HFFc6 (cell line): ENCODE measurements around the gene NETO2. TPM values are rescaled to one million over a fixed set of nuclear protein-coding genes. Genes with fewer than 3 reads are reported as not detected.
"Not testable (repeated sequence)": the region's sequence is repeated elsewhere in the genome, so short reads cannot be mapped to it uniquely, and the experiment has no call there.

Source experiments
- DNase-seq: peaks from one replicate; pipeline ENCODE4 v3.0.0-alpha.2; 2018
- H3K27ac Mint-ChIP-seq: 2 replicates; pipeline ENCODE4 v1.8.0; 2020; ENCODE audit warnings: mild to moderate bottlenecking, mixed read lengths
- H3K27me3 Mint-ChIP-seq: 2 replicates; pipeline ENCODE4 v1.8.0; 2021; ENCODE audit warnings: mild to moderate bottlenecking, moderate library complexity, mixed read lengths; ENCODE audit not compliant: insufficient read depth
- H3K36me3 Mint-ChIP-seq: 2 replicates; pipeline ENCODE4 v1.8.0; 2021; ENCODE audit warnings: low read depth, mixed read lengths
- H3K4me1 Mint-ChIP-seq: 2 replicates; pipeline ENCODE4 v1.8.0; 2020; ENCODE audit warnings: low read depth, mixed read lengths
- H3K4me3 Mint-ChIP-seq: 2 replicates; pipeline ENCODE4 v1.8.0; 2020; ENCODE audit warnings: mild to moderate bottlenecking, moderate library complexity, mixed read lengths
- H3K9me3 Mint-ChIP-seq: 2 replicates; pipeline ENCODE4 v1.8.0; 2020; ENCODE audit warnings: mild to moderate bottlenecking, mixed read lengths
- total RNA-seq, 6 experiments: library from RNA; stranded (reverse); fragmentation: NEBNext Ultra II Directional; extraction: Animal tissue kit (Norgen Biotek cat#: 25700); gene quantifications; 2 replicates in 1 of 6; 3 replicates in 5 of 6; pipeline ENCODE4 v1.2.3, GENCODE V29; 2021
- TF ChIP-seq, protein P1 (sequence below): fragments of 200-600 bp; sonication (generic); IDR thresholded peaks from 2 replicates; pipeline ENCODE4 v1.5.0; 2021; ENCODE audit warnings: antibody characterized with exemption, mild to moderate bottlenecking

NETO2 gene
- total RNA-seq, 6 experiments from 2014 or later: 11.7 to 24.0 (median 19.4) TPM

DNA sequence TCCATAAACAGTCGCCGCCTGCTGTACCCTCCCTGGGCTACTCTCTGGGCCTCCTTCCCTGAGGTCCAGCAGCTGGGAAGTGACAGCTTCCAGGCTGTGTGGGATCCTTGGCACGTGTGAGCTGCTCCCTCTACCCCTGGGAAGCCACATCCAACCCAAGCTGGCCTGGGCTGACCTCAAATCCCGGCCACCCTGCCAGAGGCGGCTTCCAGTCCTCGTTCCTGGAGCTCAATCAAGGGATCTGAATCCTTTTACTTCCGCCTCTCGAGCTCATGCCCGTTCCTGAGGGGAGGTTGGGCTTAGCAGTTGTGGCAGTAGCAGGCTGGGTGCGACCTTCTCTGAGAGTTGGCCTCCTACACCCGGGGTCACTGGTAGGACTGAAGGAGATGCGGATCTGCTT is 82.5 kb downstream of the NETO2 start:
- Mint-ChIP-seq H3K4me3 (no peak overlapping the region), H3K9me3 (no peaks in the 10 kb centered on the region), H3K27me3 (peaks cover 15% of the 10 kb centered on the region), H3K36me3 (no peaks in the 10 kb centered on the region), H3K4me1 (no peaks in the 10 kb centered on the region), H3K27ac (no peak overlapping the region)
- no peak for DNase-seq
- TF ChIP-seq, protein P1, sequence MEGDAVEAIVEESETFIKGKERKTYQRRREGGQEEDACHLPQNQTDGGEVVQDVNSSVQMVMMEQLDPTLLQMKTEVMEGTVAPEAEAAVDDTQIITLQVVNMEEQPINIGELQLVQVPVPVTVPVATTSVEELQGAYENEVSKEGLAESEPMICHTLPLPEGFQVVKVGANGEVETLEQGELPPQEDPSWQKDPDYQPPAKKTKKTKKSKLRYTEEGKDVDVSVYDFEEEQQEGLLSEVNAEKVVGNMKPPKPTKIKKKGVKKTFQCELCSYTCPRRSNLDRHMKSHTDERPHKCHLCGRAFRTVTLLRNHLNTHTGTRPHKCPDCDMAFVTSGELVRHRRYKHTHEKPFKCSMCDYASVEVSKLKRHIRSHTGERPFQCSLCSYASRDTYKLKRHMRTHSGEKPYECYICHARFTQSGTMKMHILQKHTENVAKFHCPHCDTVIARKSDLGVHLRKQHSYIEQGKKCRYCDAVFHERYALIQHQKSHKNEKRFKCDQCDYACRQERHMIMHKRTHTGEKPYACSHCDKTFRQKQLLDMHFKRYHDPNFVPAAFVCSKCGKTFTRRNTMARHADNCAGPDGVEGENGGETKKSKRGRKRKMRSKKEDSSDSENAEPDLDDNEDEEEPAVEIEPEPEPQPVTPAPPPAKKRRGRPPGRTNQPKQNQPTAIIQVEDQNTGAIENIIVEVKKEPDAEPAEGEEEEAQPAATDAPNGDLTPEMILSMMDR: no peak

DNA sequence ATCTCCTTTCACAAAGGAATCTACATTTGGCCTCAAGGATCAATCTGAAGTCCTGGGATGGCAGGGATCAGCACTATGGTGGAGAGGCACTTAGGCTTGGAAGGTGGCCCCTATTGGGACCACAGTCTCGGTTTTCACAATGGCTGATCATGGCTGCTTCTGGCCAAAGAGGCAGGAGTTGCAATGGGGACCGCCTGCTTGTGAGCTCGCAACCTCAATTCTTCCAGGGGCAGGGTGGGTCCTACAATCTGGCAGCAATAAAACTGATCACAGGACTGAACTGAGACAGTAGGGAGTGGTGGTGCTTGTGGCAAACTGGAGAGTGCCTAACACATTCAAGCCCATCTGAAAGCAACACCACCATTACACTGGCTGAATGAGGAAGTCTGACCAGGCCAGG is 83.1 kb downstream of the NETO2 start:
- H3K36me3 Mint-ChIP-seq: no peaks in the 10 kb centered on the region
- TF ChIP-seq, protein P1: no peak
- no peak overlapping the region for H3K27ac Mint-ChIP-seq
- peaks cover 17% of the 10 kb centered on the region for H3K27me3 Mint-ChIP-seq
- H3K4me3 Mint-ChIP-seq: no peak overlapping the region
- no peaks in the 10 kb centered on the region for H3K4me1 Mint-ChIP-seq
- no peak for DNase-seq
- H3K9me3 Mint-ChIP-seq: no peaks in the 10 kb centered on the region

DNA sequence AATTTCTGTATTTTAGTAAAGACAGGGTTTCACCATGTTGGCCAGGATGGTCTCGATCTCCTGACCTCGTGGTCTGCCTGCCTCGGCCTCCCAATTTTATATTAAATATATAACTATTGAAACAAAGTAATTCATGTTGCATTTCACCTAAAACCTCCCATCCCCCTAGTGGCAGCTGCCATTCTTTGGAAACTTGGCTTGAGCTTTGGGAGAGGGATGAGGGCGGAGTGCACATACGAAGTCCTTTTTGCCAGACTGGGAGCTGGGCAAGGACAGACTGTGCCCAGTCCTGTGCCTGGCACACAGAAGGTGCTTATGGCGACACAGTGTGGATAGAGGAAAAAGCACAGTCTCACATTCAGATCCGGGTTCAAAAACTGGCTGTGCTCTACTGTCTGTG is 83.8 kb downstream of the NETO2 start:
- Mint-ChIP-seq H3K4me1 (no peaks in the 10 kb centered on the region), H3K4me3 (no peak overlapping the region), H3K27ac (no peak overlapping the region), H3K36me3 (no peaks in the 10 kb centered on the region), H3K9me3 (no peaks in the 10 kb centered on the region), H3K27me3 (peaks cover 19% of the 10 kb centered on the region)
- TF ChIP-seq, protein P1: no peak; the same call in 1 of the 2 replicates
- no peak for DNase-seq

DNA sequence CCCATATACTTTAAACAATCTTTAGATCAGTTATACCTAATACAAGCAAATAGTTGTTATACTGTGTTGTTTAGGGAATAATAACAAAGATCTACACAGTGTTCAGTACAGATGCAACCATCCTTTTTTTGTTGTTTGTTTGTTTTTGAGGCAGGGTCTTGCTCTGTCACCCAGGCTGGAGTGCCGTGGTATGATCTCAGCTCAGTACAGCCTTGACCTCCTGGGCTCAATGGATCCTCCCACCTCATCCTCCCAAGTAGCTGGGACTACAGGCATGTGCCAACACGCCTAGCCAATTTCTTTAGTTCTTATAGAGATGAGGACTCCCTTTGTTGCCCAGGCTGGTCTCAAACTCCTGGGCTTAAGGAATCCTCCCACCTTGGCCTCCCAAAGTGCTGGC is 84.6 kb downstream of the NETO2 start:
- H3K9me3 Mint-ChIP-seq, H3K4me1 Mint-ChIP-seq, H3K27ac Mint-ChIP-seq, H3K4me3 Mint-ChIP-seq, DNase-seq, H3K36me3 Mint-ChIP-seq: not testable (repeated sequence)
- H3K27me3 Mint-ChIP-seq: peaks cover 19% of the 10 kb centered on the region

DNA sequence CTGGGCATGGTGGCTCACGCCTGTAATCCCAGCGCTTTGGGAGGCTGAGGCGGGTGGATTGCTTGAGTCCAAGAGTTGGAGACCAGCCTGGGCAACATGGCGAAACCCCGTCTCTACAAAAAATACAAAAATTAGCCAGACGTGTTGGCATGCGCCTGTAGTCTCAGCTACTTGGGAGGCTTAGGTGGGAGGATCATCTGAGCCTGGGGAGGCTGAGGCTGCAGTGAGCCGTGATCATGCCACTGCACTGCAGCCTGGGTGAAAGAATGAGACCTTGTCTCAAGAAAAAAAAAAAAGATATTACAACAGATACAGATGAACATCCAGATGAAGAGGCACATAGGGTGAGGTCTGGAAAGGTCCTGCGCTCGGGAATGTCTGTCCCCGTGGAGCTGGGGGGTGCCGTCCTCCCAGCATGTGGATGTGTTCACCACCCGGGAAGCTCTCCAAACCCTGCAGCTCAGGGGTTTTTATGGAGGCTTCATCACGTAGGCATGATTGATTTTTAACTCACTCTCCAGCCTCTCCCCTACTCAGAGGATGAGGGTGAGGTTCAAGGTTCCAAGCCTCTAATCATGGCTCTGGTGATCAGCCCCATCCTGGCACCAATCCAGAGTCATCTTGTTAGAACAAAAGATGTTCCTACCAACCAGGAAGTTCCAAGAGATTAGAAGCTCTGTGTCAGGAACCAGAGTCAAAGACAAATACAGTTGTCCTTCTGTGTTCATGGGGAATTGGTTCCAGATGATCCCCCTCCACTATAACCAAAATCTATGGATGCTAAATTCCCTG is 85.3 kb downstream of the NETO2 start:
- H3K9me3 Mint-ChIP-seq: no peaks in the 10 kb centered on the region
- peaks cover 22% of the 10 kb centered on the region for H3K27me3 Mint-ChIP-seq
- H3K4me3 Mint-ChIP-seq: no peak overlapping the region
- no peaks in the 10 kb centered on the region for H3K36me3 Mint-ChIP-seq
- TF ChIP-seq, protein P1: no peak
- H3K4me1 Mint-ChIP-seq: no peaks in the 10 kb centered on the region
- no peak for DNase-seq
- no peak overlapping the region for H3K27ac Mint-ChIP-seq

DNA sequence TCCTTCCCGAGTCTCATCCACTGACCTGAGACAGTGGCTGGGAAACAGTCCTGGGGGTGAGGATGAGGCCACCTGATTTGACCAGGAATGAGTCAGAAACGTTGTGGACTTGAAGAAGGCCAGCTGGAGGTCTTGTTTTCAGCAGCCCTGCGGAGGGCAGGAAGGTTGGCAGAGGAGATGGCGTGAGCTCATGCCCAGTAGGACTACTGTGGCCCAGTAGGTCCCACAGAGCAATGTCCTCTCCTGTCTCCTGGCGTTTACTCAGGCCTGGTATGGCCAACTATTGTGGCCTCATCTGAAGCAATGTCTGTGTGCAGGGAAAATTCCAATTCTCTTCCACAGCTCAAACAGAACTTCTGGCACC is 86.1 kb downstream of the NETO2 start:
- H3K4me3 Mint-ChIP-seq: no peak overlapping the region
- H3K9me3 Mint-ChIP-seq: no peaks in the 10 kb centered on the region
- no peaks in the 10 kb centered on the region for H3K4me1 Mint-ChIP-seq
- TF ChIP-seq, protein P1: no peak
- no peaks in the 10 kb centered on the region for H3K36me3 Mint-ChIP-seq
- H3K27ac Mint-ChIP-seq: no peak overlapping the region
- H3K27me3 Mint-ChIP-seq: peaks cover 23% of the 10 kb centered on the region
- no peak for DNase-seq
